ENCODE results near the gene WDTC1. TPM values are rescaled to one million over a fixed set of nuclear protein-coding genes. Genes with fewer than 3 reads are reported as not detected.
"Not testable (repeated sequence)": the region's sequence is repeated elsewhere in the genome, so short reads cannot be mapped to it uniquely, and the experiment has no call there.

The WDTC1 gene, protein sequence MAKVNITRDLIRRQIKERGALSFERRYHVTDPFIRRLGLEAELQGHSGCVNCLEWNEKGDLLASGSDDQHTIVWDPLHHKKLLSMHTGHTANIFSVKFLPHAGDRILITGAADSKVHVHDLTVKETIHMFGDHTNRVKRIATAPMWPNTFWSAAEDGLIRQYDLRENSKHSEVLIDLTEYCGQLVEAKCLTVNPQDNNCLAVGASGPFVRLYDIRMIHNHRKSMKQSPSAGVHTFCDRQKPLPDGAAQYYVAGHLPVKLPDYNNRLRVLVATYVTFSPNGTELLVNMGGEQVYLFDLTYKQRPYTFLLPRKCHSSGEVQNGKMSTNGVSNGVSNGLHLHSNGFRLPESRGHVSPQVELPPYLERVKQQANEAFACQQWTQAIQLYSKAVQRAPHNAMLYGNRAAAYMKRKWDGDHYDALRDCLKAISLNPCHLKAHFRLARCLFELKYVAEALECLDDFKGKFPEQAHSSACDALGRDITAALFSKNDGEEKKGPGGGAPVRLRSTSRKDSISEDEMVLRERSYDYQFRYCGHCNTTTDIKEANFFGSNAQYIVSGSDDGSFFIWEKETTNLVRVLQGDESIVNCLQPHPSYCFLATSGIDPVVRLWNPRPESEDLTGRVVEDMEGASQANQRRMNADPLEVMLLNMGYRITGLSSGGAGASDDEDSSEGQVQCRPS
- polyA plus RNA-seq (5.1 to 10.1 TPM (median 5.7 TPM) in 3 replicates), polyA minus RNA-seq (10.5 to 37.9 TPM (median 11.1 TPM) in 3 replicates)
- 4.4 TPM for polyA plus RNA-seq (2011; ENCODE audit: low read depth)
- 6.2 and 10.3 TPM in 2 replicates for polyA plus RNA-seq (2011; cell fraction: cytosol; rRNA removed)
- polyA plus RNA-seq (2011; cell fraction: nucleus; rRNA removed): 11.6 and 15.7 TPM in 2 replicates
- 16.0 and 17.7 TPM in 2 replicates for polyA plus RNA-seq (2012; ENCODE audit: low replicate concordance)
- 9.0 TPM for polyA minus RNA-seq (2011; cell fraction: cytosol; rRNA and poly(A)+ RNA removed)
- polyA minus RNA-seq (2011; cell fraction: nucleus; rRNA and poly(A)+ RNA removed): 8.4 and 11.0 TPM in 2 replicates

DNA sequence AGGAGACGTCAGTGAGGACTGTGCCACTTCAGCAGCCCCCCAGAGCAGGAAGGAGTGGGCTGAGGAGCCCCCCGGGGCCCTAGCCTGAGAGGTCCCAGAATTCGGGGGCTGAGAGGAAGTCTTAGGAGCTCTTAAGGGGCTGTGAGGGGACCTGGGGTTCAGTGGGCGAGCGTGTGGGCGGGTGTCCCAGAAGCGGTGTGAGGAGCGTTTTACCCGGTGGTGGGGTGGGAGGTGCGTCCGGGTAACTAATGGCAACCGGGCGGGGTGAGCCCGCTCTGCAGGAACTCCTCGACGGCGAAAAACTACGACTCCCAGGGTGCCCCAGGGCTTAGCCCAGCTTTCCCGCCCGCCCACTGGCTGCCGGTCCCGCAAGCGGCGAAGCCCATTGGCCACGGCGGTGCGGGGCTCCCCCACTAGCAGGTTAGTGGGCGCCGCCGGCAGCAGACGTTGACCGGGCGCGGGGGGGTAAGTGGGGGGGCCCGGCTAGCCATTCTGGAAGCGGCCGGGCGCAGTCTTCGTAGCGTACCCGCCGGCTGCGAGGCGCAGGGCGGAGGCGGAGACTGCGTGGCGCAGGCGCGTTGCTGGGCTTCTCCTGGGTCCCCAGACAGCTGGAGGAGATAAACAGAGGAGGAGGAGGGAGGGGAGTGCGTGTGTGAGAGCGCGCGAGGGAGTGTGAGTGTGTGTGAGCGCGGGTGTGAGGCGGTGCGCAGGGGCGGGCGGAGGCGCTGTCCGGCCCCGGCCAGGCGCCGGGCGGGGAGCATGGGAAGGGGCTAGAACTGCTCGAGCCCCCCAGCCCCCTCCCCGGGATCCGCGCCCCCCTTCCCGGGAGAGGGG is at the start of gene WDTC1:
Gene WDTC1, plus strand, starts transcription at position 584 of the 834 bp plus-strand sequence. CDS start 26,423 bp downstream, outside the sequence.
- peak; percentile 60 for FAIRE-seq
- no peaks in the 10 kb centered on the region for H3K36me3 ChIP-seq (ENCODE audit: control insufficient read depth in 2 of 2, extremely low read depth in 1 of 2, insufficient read depth in 2 of 2, low read length in 2 of 2)
- dilution Hi-C loops (cut with MboI; ENCODE audit: extremely low pct_ligation_motif_present, low sequenced_read_pairs): no loop called here
- peaks cover 9% of the 10 kb centered on the region for H3K4me1 ChIP-seq (ENCODE audit: control insufficient read depth, extremely low read depth, insufficient read depth, low read length)
- peak within 1 kb of the TSS; percentile 86 for H2AFZ ChIP-seq (ENCODE audit: control insufficient read depth, low read length)
- H3K4me2 ChIP-seq (ENCODE audit: control insufficient read depth, extremely low read depth, insufficient read depth, low read depth, low read length): peak within 1 kb of the TSS; percentile 84
- peak; percentile 79 for DNase-seq (ENCODE audit: low read depth, low spot score)
- peaks cover 8% of the 10 kb centered on the region for H3K79me2 ChIP-seq (ENCODE audit: control insufficient read depth, insufficient read depth, low read length)
- H3K4me3 ChIP-seq (ENCODE audit: control insufficient read depth in 2 of 3, extremely low read depth in 1 of 3, insufficient read depth in 2 of 3, low read depth in 1 of 3, low read length in 3 of 3): peak within 1 kb of the TSS; percentile 71 to 85 (median 80)
- TF ChIP-seq, protein P1, sequence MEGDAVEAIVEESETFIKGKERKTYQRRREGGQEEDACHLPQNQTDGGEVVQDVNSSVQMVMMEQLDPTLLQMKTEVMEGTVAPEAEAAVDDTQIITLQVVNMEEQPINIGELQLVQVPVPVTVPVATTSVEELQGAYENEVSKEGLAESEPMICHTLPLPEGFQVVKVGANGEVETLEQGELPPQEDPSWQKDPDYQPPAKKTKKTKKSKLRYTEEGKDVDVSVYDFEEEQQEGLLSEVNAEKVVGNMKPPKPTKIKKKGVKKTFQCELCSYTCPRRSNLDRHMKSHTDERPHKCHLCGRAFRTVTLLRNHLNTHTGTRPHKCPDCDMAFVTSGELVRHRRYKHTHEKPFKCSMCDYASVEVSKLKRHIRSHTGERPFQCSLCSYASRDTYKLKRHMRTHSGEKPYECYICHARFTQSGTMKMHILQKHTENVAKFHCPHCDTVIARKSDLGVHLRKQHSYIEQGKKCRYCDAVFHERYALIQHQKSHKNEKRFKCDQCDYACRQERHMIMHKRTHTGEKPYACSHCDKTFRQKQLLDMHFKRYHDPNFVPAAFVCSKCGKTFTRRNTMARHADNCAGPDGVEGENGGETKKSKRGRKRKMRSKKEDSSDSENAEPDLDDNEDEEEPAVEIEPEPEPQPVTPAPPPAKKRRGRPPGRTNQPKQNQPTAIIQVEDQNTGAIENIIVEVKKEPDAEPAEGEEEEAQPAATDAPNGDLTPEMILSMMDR (optimal IDR thresholded peaks at IDR 0.05 in 1 of 3, IDR thresholded peaks at IDR 0.05 in 1 of 3, conservative IDR thresholded peaks at IDR 0.05 in 1 of 3; ENCODE audit: extremely low read depth in 1 of 3, insufficient read depth in 2 of 3, low read length in 3 of 3): no peak
- no peak for TF ChIP-seq EZH2 (IDR thresholded peaks at IDR 0.05; ENCODE audit: low read length)
- H3K27ac ChIP-seq (ENCODE audit: control insufficient read depth, insufficient read depth, low read length): peak within 1 kb of the TSS; percentile 38
- no peaks in the 10 kb centered on the region for H3K9me3 ChIP-seq (ENCODE audit: control insufficient read depth, low read depth, low read length)
- no peaks in the 10 kb centered on the region for H3K9me1 ChIP-seq (ENCODE audit: control insufficient read depth, extremely low read depth, insufficient read depth, low read length)
- peak within 1 kb of the TSS; percentile 73 for H3K9ac ChIP-seq (ENCODE audit: control insufficient read depth, extremely low read depth, insufficient read depth, low read length)
- no peaks in the 10 kb centered on the region for H4K20me1 ChIP-seq (ENCODE audit: control insufficient read depth, extremely low read depth, insufficient read depth, low read length)
- no peaks in the 10 kb centered on the region for H3K27me3 ChIP-seq (ENCODE audit: control insufficient read depth, extremely low read depth, insufficient read depth, low read length)

DNA sequence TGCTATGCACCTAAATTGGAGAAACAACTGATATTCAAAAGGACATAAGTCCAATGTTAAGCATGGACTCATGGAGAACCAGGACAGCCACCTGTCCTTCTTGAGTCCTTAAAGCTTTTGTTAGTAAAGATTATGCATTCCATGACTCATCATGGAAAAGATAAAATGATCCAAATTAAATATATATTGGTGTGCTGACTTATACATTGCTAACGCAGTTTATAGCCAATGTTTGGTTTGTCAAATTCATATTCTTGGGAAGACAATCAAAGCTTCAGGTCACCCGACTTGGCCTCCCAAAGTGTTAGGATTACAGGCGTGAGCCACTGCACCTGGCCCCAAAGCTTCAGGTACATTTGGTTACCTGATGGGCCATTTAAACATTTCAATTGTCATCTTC is 49.8 kb upstream of the WDTC1 start:
- H3K27me3 ChIP-seq (ENCODE audit: control insufficient read depth, extremely low read depth, insufficient read depth, low read length); H3K9ac ChIP-seq (ENCODE audit: control insufficient read depth, extremely low read depth, insufficient read depth, low read length); H2AFZ ChIP-seq (ENCODE audit: control insufficient read depth, low read length); H3K27ac ChIP-seq (ENCODE audit: control insufficient read depth, insufficient read depth, low read length); DNase-seq (ENCODE audit: low read depth, low spot score); H3K36me3 ChIP-seq (ENCODE audit: control insufficient read depth in 2 of 2, extremely low read depth in 1 of 2, insufficient read depth in 2 of 2, low read length in 2 of 2); H3K9me3 ChIP-seq (ENCODE audit: control insufficient read depth, low read depth, low read length); H3K4me2 ChIP-seq (ENCODE audit: control insufficient read depth, extremely low read depth, insufficient read depth, low read depth, low read length); H3K9me1 ChIP-seq (ENCODE audit: control insufficient read depth, extremely low read depth, insufficient read depth, low read length); H3K4me1 ChIP-seq (ENCODE audit: control insufficient read depth, extremely low read depth, insufficient read depth, low read length); H3K4me3 ChIP-seq (ENCODE audit: control insufficient read depth in 2 of 3, extremely low read depth in 1 of 3, insufficient read depth in 2 of 3, low read depth in 1 of 3, low read length in 3 of 3); H3K79me2 ChIP-seq (ENCODE audit: control insufficient read depth, insufficient read depth, low read length); FAIRE-seq; H4K20me1 ChIP-seq (ENCODE audit: control insufficient read depth, extremely low read depth, insufficient read depth, low read length); dilution Hi-C loops (cut with MboI; ENCODE audit: extremely low pct_ligation_motif_present, low sequenced_read_pairs): not testable (repeated sequence)
